ENCODE results near the gene LAPTM5.

DNA sequence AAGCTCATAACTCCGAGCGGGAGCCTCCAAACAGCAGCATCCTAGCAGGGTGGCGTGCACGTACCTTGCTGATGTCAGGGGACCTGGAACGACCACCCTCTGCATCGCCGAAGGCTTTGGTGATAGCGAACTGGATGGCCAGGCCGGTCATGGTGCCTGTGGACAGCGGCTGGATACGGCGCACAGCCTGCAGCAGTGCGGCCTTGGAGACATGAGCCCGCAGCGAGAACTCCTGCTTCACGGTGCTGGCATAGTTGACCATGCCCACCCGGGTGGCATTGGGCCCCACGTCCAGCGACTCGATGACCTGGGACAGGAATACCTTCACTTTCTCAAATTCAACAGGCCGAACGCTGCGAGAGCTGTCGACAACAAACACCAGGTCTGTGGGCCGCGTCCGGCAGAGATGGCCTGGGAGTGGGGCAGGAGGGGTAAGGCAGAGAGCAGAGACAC is 36.2 kb downstream of the LAPTM5 start:
- TF ChIP-seq, protein P1, sequence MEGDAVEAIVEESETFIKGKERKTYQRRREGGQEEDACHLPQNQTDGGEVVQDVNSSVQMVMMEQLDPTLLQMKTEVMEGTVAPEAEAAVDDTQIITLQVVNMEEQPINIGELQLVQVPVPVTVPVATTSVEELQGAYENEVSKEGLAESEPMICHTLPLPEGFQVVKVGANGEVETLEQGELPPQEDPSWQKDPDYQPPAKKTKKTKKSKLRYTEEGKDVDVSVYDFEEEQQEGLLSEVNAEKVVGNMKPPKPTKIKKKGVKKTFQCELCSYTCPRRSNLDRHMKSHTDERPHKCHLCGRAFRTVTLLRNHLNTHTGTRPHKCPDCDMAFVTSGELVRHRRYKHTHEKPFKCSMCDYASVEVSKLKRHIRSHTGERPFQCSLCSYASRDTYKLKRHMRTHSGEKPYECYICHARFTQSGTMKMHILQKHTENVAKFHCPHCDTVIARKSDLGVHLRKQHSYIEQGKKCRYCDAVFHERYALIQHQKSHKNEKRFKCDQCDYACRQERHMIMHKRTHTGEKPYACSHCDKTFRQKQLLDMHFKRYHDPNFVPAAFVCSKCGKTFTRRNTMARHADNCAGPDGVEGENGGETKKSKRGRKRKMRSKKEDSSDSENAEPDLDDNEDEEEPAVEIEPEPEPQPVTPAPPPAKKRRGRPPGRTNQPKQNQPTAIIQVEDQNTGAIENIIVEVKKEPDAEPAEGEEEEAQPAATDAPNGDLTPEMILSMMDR (IDR thresholded peaks at IDR 0.05), result no peak
- TF ChIP-seq EZH2 (IDR thresholded peaks at IDR 0.05; ENCODE audit: borderline replicate concordance, insufficient read depth, low read depth, low read length, poor library complexity, severe bottlenecking), result no peak

All from B cell (primary cell).